ENCODE measurements around the gene FNBP1.

DNA sequence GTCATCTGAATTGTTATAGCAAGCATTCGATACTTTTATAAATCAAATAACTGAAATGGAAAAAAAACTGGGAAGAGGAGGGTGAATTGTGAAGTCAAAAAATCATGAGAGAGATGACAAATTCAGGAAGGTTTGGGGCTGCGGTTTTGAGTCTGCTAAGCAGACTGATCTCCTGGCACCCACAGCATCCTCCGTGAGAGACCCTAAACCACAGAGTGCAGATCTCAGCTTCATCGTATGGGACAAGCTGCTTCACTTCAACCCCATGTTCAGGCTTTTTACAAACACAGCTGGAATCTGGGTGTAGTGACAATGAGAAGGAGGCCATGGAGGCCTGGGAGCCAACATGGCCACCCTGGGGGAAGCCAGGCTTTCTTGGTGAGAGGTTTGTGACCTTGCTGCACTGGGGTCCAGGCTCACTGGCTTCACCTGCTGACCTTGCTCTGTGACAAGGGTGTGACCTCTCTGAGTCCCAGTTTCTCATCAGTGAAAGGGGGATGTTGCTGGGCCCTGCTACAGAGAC, 188.3 kb downstream of the FNBP1 start:
- no peak for TF ChIP-seq EZH2 (IDR thresholded peaks at IDR 0.05)
- TF ChIP-seq POLR2AphosphoS5 (IDR thresholded peaks at IDR 0.05; ENCODE audit: borderline replicate concordance, low read depth, low read length): no peak

Measured in SK-N-MC (cell line).